Left hindlimb (tissue), 1 donor: ENCODE results near the gene PIGU.
"Not testable (repeated sequence)": the region's sequence is repeated elsewhere in the genome, so short reads cannot be mapped to it uniquely, and the experiment has no call there.

ENCODE experiments used
- DNase-seq: peaks from one replicate; pipeline ENCODE4 v3.0.0-alpha.2; 2018

PIGU gene, protein sequence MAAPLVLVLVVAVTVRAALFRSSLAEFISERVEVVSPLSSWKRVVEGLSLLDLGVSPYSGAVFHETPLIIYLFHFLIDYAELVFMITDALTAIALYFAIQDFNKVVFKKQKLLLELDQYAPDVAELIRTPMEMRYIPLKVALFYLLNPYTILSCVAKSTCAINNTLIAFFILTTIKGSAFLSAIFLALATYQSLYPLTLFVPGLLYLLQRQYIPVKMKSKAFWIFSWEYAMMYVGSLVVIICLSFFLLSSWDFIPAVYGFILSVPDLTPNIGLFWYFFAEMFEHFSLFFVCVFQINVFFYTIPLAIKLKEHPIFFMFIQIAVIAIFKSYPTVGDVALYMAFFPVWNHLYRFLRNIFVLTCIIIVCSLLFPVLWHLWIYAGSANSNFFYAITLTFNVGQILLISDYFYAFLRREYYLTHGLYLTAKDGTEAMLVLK

DNA sequence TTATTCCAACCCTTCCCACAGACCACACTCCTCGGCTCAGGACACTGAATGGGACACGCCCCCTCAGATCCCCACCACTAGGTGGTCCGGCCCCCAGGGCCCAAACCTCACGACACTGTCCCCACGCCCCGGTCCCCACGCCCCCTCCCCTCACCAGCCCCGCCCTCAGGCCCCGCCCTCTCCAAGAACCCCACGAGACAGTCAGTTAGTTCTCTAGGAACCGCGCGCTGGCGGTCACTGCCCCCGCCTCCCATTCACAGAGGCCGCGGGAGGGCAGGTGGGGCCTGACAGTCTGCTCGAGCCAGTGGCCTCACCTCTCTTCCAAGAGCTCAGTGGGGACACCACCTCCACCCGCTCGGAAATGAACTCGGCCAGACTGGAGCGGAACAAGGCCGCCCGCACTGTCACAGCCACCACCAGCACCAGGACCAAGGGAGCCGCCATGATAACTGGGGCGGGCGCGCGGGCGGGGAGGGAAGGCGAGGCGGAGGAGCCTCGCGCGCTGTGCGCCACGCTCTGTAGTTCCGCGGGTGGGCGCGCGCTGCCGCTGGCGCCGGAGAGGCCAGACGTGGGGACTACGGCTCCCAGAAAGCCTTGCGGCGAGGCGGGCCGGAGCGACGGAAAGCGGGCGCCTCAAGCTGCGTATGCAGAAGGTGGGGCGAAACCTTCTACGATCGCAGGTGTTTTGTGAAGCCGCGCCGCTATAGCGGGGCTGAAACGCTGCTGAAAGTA is at the start of gene PIGU:
PIGU (minus strand) TSS at position 451 of the 732 bp plus-strand sequence; CDS start at position 444, 7 bp downstream.
- peak; percentile 96 for DNase-seq

DNA sequence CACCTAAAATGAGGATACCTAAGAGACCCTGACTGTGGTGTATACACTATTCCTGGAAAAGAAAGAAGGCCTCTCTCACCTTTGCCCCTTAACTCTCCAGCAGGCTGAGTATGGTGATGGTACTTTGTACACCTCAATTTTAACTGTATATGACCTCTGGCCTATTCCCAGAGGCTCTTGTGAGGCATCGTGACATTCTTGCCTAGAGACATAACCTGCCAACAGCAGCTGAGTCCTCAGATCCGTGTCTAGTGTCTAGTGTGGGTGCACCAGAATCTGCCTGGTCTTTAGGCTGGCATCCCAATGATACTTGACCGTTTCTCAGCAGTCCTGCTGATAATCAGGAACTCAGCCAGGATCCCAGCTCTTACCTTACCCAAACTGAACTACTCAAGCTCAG is 47.3 kb upstream of the PIGU start:
- DNase-seq: no peak

DNA sequence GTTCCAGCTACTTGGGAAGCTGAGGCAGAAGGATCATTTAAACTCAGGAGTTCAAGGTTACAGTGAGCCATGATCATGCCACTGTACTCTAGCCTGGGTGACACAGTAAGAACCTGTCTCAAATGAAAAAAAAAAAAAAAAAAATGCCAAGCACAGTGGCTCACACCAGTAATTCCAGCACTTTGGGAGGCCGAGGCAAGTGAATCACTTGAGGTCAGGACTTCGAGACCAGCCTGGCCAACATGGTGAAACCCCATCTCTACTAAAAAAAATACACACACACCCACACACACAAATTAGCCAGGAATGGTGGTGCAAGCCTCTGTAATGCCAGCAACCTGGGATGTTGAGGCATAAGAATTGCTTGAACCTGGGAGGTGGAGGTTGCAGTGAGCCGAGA is 45.7 kb upstream of the PIGU start:
- DNase-seq: not testable (repeated sequence)

- DNase-seq: no peak
These were observed 43.4 kb upstream of the PIGU start for GRCh38 chr20:34720266-34720665.

DNA sequence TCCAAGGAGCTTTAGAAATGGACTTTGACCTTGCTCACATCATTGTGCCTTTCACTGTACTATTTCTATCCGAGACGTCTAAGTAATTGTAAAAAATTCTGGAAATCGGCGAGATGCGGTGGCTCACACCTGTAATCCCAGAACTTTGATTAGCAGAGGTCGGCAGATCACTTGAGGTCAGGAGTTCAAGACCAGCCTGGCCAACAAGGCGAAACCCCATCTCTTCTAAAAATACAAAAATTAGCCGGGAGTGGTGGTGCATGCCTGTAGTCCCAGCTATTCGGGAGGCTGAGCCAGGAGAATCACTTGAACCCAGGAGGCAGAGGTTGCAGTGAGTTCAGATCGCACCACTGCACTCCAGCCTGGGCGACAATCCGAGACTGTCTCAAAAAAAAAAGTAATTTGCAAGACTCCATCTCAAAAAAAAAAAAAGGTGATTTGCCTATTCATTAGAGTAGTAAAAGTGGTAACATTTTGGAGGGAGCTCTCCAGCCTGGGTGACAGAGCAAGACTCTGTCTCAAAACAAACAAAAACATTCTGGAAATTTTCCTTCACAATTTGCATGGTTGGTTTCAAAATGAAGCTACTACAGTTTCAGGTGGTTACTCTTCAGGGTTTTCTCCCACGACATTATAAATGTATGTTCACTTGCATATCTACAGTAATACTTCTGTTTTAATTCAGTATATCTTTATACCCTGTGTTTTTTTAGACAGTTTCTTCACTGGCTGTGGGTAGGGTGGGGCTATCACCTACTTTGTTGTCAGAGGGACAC is 42.5 kb upstream of the PIGU start:
- not testable (repeated sequence) for DNase-seq

- DNase-seq: no peak
These were observed 40.6 kb upstream of the PIGU start for GRCh38 chr20:34717230-34718095.

DNA sequence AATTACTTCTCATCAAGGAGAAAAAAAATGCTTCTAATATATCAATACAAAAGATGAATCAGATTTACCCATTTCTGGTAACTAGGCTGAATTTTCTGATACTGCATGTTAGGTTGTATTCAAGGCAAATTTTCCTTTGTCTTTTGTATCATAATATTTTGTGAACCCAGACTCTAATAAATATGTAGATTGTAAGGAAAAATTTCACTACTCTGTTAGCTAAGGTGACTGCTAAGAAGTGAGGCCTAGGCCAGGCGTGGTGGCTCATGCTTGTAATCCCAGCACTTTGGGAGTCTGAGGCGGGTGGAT is 40.0 kb upstream of the PIGU start:
- no peak for DNase-seq

GRCh38 chr20:34715384-34715783 is 38.5 kb upstream of the PIGU start:
- DNase-seq: no peak

- not testable (repeated sequence) for DNase-seq
These were observed 37.1 kb upstream of the PIGU start for GRCh38 chr20:34713944-34714515.

GRCh38 chr20:34713194-34713943 is 36.5 kb upstream of the PIGU start:
- DNase-seq: no peak

DNA sequence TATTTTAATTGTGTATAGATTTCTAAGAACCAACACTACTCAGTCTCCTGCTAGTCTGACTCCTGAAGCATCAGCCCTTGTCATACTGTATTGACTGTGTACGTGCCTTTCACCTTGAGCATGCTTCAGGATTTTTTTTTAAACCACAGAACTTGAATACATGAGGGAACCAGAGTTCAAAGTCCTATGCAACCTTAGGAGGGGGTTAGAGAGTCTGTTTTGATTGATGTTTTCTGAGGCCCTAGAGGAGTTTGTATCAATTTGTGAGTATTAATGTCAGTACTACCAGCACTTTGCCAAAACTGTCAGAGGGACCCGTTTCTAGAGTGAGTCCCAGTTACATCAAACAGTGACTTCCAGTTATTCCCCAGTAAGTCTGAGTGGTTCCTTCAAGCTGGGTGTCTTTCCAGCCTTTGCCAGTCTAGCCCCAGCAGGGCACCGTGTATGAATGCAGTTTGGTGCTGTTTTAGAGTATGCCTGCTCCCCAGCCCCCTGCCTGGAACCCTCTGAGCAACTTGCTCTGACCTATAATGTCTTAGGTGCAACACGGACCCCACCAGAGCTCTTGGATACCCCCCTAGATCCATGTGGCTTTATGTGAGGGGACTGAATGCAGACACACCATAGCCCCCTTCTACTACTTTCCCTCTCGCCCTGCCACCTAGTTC is 35.8 kb upstream of the PIGU start:
- DNase-seq: no peak

DNA sequence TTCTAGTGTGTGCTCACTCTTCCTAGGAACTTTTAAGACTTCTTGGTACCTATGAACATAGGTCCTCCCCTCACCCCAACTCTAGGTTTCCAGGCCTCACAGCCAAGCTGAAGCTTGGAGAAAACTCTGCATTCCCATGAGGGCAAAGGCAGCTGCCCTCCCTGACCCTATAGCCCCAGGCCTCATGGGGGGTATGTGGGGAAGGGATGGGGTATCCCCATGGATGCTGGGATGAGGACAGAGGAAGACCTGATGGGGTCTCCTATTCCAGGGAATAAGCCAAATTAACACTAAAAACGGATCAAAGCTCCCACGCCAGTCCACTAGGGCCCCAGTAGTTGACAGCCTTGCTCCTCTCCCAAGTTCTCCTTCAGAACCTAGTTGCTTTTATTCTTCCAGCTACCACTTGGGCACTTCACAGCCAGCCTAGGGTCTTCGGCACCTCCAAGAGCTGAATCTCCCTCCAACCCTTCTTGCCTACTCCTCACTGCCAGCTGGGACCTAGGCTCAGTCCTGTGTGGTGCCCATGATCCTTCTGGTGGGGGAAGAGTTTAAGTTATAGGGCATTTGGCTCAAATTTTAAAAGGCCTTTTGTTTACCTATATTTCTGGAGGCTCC is 35.0 kb upstream of the PIGU start:
- DNase-seq: no peak

DNA sequence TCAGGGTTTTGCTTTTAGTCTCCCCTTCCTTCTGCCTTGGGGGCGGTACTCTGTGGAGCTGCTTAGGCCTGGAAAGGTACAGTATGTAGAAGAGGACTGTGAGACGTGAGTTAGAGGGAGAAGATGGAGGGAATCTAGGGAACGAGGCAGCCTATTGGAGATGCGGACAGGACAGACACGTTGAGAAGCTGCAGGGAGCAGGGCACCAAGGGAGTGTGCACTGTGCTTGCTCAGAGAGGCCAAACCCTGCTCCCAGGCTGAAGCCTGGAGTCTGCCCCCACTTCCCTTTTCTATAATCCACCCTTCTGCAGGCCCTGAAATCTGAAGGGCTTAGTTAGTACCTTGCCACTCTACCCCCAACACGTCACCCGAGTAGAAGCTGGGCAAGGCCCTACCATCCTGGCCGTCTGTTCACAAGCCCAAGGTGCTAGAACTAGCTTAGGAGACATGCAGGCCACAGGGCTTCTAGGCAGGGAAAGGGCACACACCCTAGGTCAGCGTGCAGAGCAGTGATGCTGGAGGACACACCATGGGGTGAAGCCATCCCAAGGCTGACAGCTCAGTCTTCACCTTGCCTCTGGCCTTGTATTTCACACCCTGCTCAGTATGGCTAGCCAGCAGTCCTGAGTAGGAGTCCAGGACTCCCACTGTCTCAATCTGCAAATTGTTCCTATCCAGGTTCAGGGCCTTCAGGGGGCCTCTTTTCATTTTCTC is 34.1 kb upstream of the PIGU start:
- DNase-seq: no peak

DNA sequence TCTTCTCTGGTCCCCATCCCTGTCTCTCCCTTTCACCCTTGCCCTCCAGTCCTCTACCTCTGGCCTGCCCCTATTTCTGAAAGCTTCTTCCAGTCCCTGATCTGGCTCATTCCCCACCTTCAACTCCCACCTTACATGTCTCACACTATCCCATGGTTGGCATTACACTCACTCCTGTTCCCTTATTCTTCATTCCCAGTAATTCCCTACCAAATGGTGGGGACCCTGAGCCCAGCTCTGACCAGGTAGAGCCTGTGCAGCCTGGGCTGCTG is 33.6 kb upstream of the PIGU start:
- DNase-seq: no peak

DNA sequence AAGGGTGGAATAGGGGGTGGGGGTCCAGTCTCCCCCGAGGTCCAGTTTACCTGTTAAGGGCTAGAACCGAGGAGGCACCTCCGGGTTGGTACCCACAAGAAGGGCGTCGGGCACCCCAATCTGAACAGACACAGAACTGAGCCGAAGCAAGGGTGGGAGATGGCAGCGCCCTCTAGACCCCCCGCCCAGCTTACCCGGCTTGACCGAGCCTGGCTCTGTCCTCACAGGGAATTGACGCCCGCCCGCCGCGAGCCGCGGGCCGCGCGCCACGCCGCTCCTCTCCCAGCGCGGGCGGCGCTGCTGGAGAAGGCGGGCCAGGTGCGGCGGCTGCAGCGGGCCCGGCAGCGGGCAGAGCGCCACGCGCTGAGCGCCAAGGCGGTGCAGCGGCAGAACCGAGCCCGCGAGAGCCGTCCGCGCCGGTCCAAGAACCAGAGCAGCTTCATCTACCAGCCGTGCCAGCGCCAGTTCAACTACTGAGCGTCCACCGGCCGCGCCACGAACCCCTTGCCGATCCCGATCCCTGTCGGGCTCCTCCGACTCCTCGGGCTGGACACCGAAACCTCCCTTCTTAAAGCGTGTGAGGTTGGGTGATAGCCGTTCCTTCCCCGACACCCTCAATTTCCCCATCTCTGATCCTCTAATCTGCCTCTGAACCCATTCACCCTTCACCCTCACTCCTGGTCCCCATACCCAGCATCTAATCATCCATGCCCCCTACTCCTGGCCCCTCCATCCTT is 33.1 kb upstream of the PIGU start:
- DNase-seq: peak; percentile 86

GRCh38 chr20:34709044-34709830 is 32.3 kb upstream of the PIGU start:
- DNase-seq: peak; percentile 89

GRCh38 chr20:34708621-34709043 is 31.7 kb upstream of the PIGU start:
- DNase-seq: peak; percentile 79
